Bronchial epithelial cell (primary cell): ENCODE results near the gene ENTPD2. TPM values are rescaled to one million over a fixed set of nuclear protein-coding genes. Genes with fewer than 3 reads are reported as not detected.
"Not testable (repeated sequence)": the region's sequence is repeated elsewhere in the genome, so short reads cannot be mapped to it uniquely, and the experiment has no call there.

Experiments
- DNase-seq: peaks from one replicate; pipeline ENCODE4 v3.0.0-alpha.2; 2010; ENCODE audit warnings: low read depth
- FAIRE-seq: peaks from 2 replicates; lab custom pipeline; 2011; peaks lifted over from hg19 to GRCh38; lab: Jason Lieb, UNC
- H3K27me3 ChIP-seq: 2 replicates; pipeline ENCODE4 v1.5.1; 2011; ENCODE audit warnings: low read length; ENCODE audit not compliant: control insufficient read depth, insufficient read depth
- H3K36me3 ChIP-seq: 2 replicates; pipeline ENCODE4 v1.5.1; 2011; ENCODE audit warnings: low read length; ENCODE audit not compliant: control insufficient read depth, insufficient read depth
- H3K4me3 ChIP-seq: 2 replicates; pipeline ENCODE4 v1.5.1; 2011; ENCODE audit warnings: mild to moderate bottlenecking, low read depth, low read length, control low read depth
- total RNA-seq: library from RNA; depleted of rRNA; stranded (reverse); fragments of >200 nt; gene quantifications from 2 replicates; pipeline ENCODE4 v1.2.1, GENCODE V29; 2014
- TF ChIP-seq, protein P1 (sequence below): IDR thresholded peaks from 2 replicates; pipeline ENCODE4 v1.5.1; 2011; ENCODE audit warnings: mild to moderate bottlenecking, moderate library complexity, low read length, control low read depth, inconsistent platforms; ENCODE audit not compliant: insufficient read depth, severe bottlenecking

Gene ENTPD2
- total RNA-seq, 1 donor from 2014 or later: 0.79 TPM

DNA sequence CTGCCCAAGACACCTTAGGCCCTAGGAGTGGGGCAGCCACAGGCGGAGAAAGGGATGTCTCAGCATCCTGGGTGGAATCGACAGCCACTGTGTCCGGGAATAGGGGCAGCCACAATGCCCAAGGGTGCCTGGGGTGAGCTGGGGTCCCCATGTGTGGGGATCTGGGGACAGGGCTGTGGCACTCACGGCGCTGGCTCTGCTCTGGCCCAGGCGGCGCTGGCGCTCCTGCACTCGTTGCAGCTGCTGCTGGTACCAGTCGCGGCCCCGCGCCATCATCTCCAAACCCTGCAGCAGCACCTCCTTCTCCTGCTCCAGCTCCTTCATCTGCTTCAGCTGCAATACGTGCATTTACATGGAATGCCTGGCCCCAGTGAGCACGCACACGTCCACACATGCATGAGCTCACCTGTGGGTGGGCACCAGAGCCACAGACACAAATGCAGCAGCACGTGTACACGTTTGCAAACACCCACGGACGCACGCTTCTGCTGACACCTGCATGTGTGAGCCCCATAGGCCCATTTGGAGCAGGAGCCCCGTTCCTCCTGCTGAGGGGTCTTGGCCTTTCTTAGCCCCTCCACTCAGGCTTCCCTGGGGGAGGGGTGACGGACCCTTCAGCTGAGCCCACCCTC is 11.6 kb upstream of the ENTPD2 start:
- Histone ChIP-seq H3K36me3 (no peaks in the 10 kb centered on the region), H3K27me3 (no peaks in the 10 kb centered on the region), H3K4me3 (no peak overlapping the region)
- FAIRE-seq (no peak), DNase-seq (no peak)
- TF ChIP-seq, protein P1, sequence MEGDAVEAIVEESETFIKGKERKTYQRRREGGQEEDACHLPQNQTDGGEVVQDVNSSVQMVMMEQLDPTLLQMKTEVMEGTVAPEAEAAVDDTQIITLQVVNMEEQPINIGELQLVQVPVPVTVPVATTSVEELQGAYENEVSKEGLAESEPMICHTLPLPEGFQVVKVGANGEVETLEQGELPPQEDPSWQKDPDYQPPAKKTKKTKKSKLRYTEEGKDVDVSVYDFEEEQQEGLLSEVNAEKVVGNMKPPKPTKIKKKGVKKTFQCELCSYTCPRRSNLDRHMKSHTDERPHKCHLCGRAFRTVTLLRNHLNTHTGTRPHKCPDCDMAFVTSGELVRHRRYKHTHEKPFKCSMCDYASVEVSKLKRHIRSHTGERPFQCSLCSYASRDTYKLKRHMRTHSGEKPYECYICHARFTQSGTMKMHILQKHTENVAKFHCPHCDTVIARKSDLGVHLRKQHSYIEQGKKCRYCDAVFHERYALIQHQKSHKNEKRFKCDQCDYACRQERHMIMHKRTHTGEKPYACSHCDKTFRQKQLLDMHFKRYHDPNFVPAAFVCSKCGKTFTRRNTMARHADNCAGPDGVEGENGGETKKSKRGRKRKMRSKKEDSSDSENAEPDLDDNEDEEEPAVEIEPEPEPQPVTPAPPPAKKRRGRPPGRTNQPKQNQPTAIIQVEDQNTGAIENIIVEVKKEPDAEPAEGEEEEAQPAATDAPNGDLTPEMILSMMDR: no peak

DNA sequence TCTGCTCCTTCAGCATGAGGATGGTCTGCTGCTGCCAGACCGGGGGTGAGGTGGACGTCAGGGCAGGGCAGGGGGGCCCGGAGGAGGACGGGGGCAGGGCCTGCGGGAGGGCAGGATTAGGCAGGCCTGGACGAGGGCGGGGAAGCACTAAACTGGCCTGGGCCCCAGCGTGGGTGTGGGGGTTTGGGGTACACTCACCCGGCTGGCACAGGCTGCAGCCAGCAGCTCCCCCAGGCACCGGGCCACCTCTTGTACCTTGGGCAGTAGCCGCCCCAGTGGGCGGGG is 11.0 kb upstream of the ENTPD2 start:
- TF ChIP-seq, protein P1: no peak
- FAIRE-seq: no peak
- no peak for DNase-seq
- Histone ChIP-seq H3K27me3 (no peaks in the 10 kb centered on the region), H3K36me3 (no peaks in the 10 kb centered on the region), H3K4me3 (no peak overlapping the region)

- no peaks in the 10 kb centered on the region for H3K27me3 ChIP-seq
- H3K4me3 ChIP-seq: no peak overlapping the region
- no peaks in the 10 kb centered on the region for H3K36me3 ChIP-seq
- FAIRE-seq: no peak
- no peak for DNase-seq
- TF ChIP-seq, protein P1: peak; percentile 92
Observed at GRCh38 chr9:137064027-137064879, 10.4 kb upstream of the ENTPD2 start.

GRCh38 chr9:137063311-137064026 is 9.6 kb upstream of the ENTPD2 start:
- FAIRE-seq (no peak), DNase-seq (no peak)
- Histone ChIP-seq H3K4me3 (no peak overlapping the region), H3K36me3 (no peaks in the 10 kb centered on the region), H3K27me3 (no peaks in the 10 kb centered on the region)
- TF ChIP-seq, protein P1: no peak

DNA sequence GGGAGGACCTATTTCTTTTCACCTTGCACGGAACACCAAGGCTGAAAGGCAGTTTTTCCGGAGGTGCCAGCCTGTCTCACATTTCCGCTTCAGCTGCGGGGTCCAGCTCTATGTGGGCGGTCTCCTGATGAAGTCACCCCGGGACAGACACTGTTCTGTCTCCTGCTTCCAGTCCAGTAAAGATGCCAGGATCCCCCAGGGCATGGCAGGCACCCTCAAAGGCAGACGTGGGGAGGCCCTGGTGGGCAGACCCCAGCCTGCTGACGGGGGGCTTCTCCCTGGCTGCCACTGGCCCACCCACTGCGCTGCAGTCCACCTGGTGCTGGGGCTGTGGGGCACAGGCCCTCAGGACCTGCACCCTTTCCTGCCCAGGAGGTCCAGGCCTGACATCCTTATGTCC is 8.9 kb upstream of the ENTPD2 start:
- H3K36me3 ChIP-seq, H3K4me3 ChIP-seq, FAIRE-seq, H3K27me3 ChIP-seq, DNase-seq: not testable (repeated sequence)

- Histone ChIP-seq H3K4me3 (no peak overlapping the region), H3K27me3 (no peaks in the 10 kb centered on the region), H3K36me3 (no peaks in the 10 kb centered on the region)
- DNase-seq (no peak), FAIRE-seq (peak; percentile 18)
- TF ChIP-seq, protein P1: no peak
Observed at GRCh38 chr9:137062384-137062783, 8.5 kb upstream of the ENTPD2 start.
